Trophoblast cell (in vitro differentiated cells and primary cell): ENCODE measurements around the gene TMEM200B.
"Not testable (repeated sequence)": the region's sequence is repeated elsewhere in the genome, so short reads cannot be mapped to it uniquely, and the experiment has no call there.

Experiments
- DNase-seq, 2 donors: peaks; one replicate each; pipeline ENCODE4 v3.0.0-alpha.2; 2016
- H2AFZ ChIP-seq: 2 replicates; pipeline ENCODE4 v1.6.1; 2013; ENCODE audit warnings: low read length, moderate library complexity, mild to moderate bottlenecking; ENCODE audit not compliant: insufficient read depth, poor library complexity
- H2AK5ac ChIP-seq: 2 replicates; pipeline ENCODE4 v1.6.1; 2013; ENCODE audit warnings: mild to moderate bottlenecking, low read length
- H2BK120ac ChIP-seq: 2 replicates; pipeline ENCODE4 v1.6.1; 2013; ENCODE audit warnings: low read length, mild to moderate bottlenecking, moderate library complexity; ENCODE audit not compliant: insufficient read depth, poor library complexity
- H2BK12ac ChIP-seq: 2 replicates; pipeline ENCODE4 v1.6.1; 2013; ENCODE audit warnings: mild to moderate bottlenecking, low read length, moderate library complexity
- H2BK5ac ChIP-seq: 2 replicates; pipeline ENCODE4 v1.6.1; 2013; ENCODE audit warnings: low read length, low read depth, moderate library complexity, mild to moderate bottlenecking; ENCODE audit not compliant: poor library complexity
- H3K14ac ChIP-seq: 2 replicates; pipeline ENCODE4 v1.6.1; 2013; ENCODE audit warnings: mild to moderate bottlenecking, low read length
- H3K18ac ChIP-seq: 2 replicates; pipeline ENCODE4 v1.6.1; 2013; ENCODE audit warnings: mild to moderate bottlenecking, low read length
- H3K23ac ChIP-seq: 2 replicates; pipeline ENCODE4 v1.6.1; 2013; ENCODE audit warnings: low read length
- H3K27ac ChIP-seq: 2 replicates; pipeline ENCODE4 v1.5.1; 2013; ENCODE audit warnings: low read depth, mild to moderate bottlenecking, inconsistent platforms, low read length, moderate library complexity
- H3K27me3 ChIP-seq: 2 replicates; pipeline ENCODE4 v1.6.1; 2013; ENCODE audit warnings: inconsistent platforms, mild to moderate bottlenecking, low read length, moderate library complexity; ENCODE audit not compliant: insufficient read depth
- H3K36me3 ChIP-seq, 2 experiments: 1 replicate in 1 of 2; 2 replicates in 1 of 2; pipeline ENCODE4 v1.6.1; 2013; ENCODE audit warnings: low read length in 2 of 2, mild to moderate bottlenecking in 2 of 2, moderate library complexity in 1 of 2; ENCODE audit not compliant: insufficient read depth in 2 of 2, control insufficient read depth in 1 of 2
- H3K4ac ChIP-seq: 2 replicates; pipeline ENCODE4 v1.6.1; 2013; ENCODE audit warnings: low read depth, mild to moderate bottlenecking, low read length, moderate library complexity
- H3K4me1 ChIP-seq, 2 experiments: 1 replicate in 1 of 2; 2 replicates in 1 of 2; pipeline ENCODE4 v1.6.1; 2013; ENCODE audit warnings: low read length in 2 of 2, mild to moderate bottlenecking in 2 of 2, moderate library complexity in 1 of 2; ENCODE audit not compliant: insufficient read depth in 2 of 2, control insufficient read depth in 1 of 2
- H3K4me2 ChIP-seq: 2 replicates; pipeline ENCODE4 v1.6.1; 2013; ENCODE audit warnings: inconsistent platforms, mild to moderate bottlenecking, low read length, moderate library complexity
- H3K4me3 ChIP-seq: 2 replicates; pipeline ENCODE4 v1.5.1; 2013; ENCODE audit warnings: mild to moderate bottlenecking, low read depth, low read length, inconsistent platforms
- H3K79me1 ChIP-seq: one replicate; pipeline ENCODE4 v1.6.1; 2013; ENCODE audit warnings: low read length
- H3K79me2 ChIP-seq: 2 replicates; pipeline ENCODE4 v1.6.1; 2013; ENCODE audit warnings: low read length, mild to moderate bottlenecking; ENCODE audit not compliant: control insufficient read depth, insufficient read depth, poor library complexity
- H3K9ac ChIP-seq: 2 replicates; pipeline ENCODE4 v1.6.1; 2013; ENCODE audit warnings: mild to moderate bottlenecking, low read length
- H3K9me3 ChIP-seq: 2 replicates; pipeline ENCODE4 v1.6.1; 2013; ENCODE audit warnings: low read depth, mild to moderate bottlenecking, control low read depth, inconsistent platforms, low read length; ENCODE audit not compliant: insufficient read depth
- H4K12ac ChIP-seq: 2 replicates; pipeline ENCODE4 v1.6.1; 2013; ENCODE audit warnings: low read depth, mild to moderate bottlenecking, low read length, moderate library complexity
- H4K8ac ChIP-seq: 2 replicates; pipeline ENCODE4 v1.6.1; 2013; ENCODE audit warnings: low read depth, mild to moderate bottlenecking, low read length, moderate library complexity
- H4K91ac ChIP-seq: one replicate; pipeline ENCODE4 v1.6.1; 2013; ENCODE audit warnings: low read depth, mild to moderate bottlenecking, low read length, moderate library complexity
- WGBS: extraction: QIAGEN DNeasy Blood & Tissue Kit; methylation state at CpG from one replicate; pipeline ENCODE4 v1.1.7; 2013; ENCODE audit warnings: missing lambda C conversion rate; ENCODE audit not compliant: insufficient read length, insufficient coverage; ENCODE audit errors: extremely low coverage; 5-methylcytosine and 5-hydroxymethylcytosine counted together

Gene TMEM200B

DNA sequence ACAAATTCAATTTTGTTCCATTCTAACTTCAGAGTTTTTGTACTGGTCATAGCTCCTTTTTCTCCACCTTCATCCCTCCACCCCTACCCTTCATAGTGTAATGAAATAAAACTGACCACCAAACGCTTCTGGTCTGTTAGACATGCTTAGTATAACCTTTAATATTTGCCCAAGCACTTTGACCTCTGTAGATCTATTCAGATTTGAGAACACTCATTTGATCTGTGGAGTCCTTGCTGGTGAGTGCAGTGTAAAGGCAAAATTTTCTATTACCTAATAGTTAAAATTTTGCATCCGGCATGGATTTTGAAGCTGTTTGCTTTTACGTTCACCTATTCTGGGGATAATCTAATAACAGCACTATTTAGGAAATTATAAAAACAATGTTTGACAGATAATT is 41.2 kb downstream of the TMEM200B start:
- no peaks in the 10 kb centered on the region for H3K9me3 ChIP-seq
- no peak overlapping the region for H3K27ac ChIP-seq
- no peak overlapping the region for H3K4me3 ChIP-seq
- H3K18ac ChIP-seq: no peak overlapping the region
- no peak for DNase-seq
- H3K4me1 ChIP-seq: no peaks in the 10 kb centered on the region
- no peak overlapping the region for H3K4me2 ChIP-seq
- no peak overlapping the region for H3K14ac ChIP-seq
- H3K4ac ChIP-seq: no peak overlapping the region
- H3K36me3 ChIP-seq: no peaks in the 10 kb centered on the region
- no peak overlapping the region for H3K23ac ChIP-seq
- H3K9ac ChIP-seq: no peak overlapping the region
- H3K79me1 ChIP-seq: no peaks in the 10 kb centered on the region
- H4K8ac ChIP-seq: no peak overlapping the region
- H2BK5ac ChIP-seq: no peak overlapping the region
- H4K12ac ChIP-seq: no peak overlapping the region
- no peaks in the 10 kb centered on the region for H3K27me3 ChIP-seq
- H4K91ac ChIP-seq: no peak overlapping the region
- H3K79me2 ChIP-seq: no peaks in the 10 kb centered on the region
- no peak overlapping the region for H2BK120ac ChIP-seq
- no peak overlapping the region for H2AFZ ChIP-seq
- H2AK5ac ChIP-seq: no peak overlapping the region
- H2BK12ac ChIP-seq: no peak overlapping the region
- no CpG with 5 or more reads among the region's 3 CpGs for WGBS

GRCh38 chr1:29081201-29081600 is 42.5 kb downstream of the TMEM200B start:
- no peak overlapping the region for H3K23ac ChIP-seq
- no peak overlapping the region for H3K14ac ChIP-seq
- no peak overlapping the region for H4K91ac ChIP-seq
- no peak overlapping the region for H3K4me2 ChIP-seq
- H3K4me1 ChIP-seq: no peaks in the 10 kb centered on the region
- H3K4me3 ChIP-seq: no peak overlapping the region
- no peak overlapping the region for H4K8ac ChIP-seq
- DNase-seq: no peak
- H2AFZ ChIP-seq: no peak overlapping the region
- H3K79me2 ChIP-seq: no peaks in the 10 kb centered on the region
- no CpG with 5 or more reads among the region's 3 CpGs for WGBS
- no peak overlapping the region for H3K27ac ChIP-seq
- no peaks in the 10 kb centered on the region for H3K79me1 ChIP-seq
- H2BK120ac ChIP-seq: no peak overlapping the region
- H2BK12ac ChIP-seq: no peak overlapping the region
- no peak overlapping the region for H3K18ac ChIP-seq
- peaks cover 0 to 1% of the 10 kb centered on the region in 2 experiments for H3K36me3 ChIP-seq
- H2BK5ac ChIP-seq: no peak overlapping the region
- H3K9ac ChIP-seq: no peak overlapping the region
- H2AK5ac ChIP-seq: no peak overlapping the region
- no peaks in the 10 kb centered on the region for H3K27me3 ChIP-seq
- no peaks in the 10 kb centered on the region for H3K9me3 ChIP-seq
- no peak overlapping the region for H4K12ac ChIP-seq
- H3K4ac ChIP-seq: no peak overlapping the region

- not testable (repeated sequence) for H2AK5ac ChIP-seq, H2BK5ac ChIP-seq, H2BK120ac ChIP-seq, DNase-seq, H4K91ac ChIP-seq, H4K8ac ChIP-seq, H3K9me3 ChIP-seq, H3K79me2 ChIP-seq, H3K4ac ChIP-seq, H2BK12ac ChIP-seq, H3K4me2 ChIP-seq, H3K4me3 ChIP-seq, H3K4me1 ChIP-seq, H3K27ac ChIP-seq, H3K9ac ChIP-seq, H3K18ac ChIP-seq, H3K79me1 ChIP-seq, H3K36me3 ChIP-seq, H2AFZ ChIP-seq, H3K14ac ChIP-seq, H3K27me3 ChIP-seq, H3K23ac ChIP-seq, H4K12ac ChIP-seq
- WGBS: no CpG with 5 or more reads among the region's 16 CpGs
Observed at GRCh38 chr1:29079916-29080629, 43.6 kb downstream of the TMEM200B start.

- DNase-seq: no peak
- H3K27me3 ChIP-seq: no peaks in the 10 kb centered on the region
- H2BK5ac ChIP-seq: no peak overlapping the region
- H2BK12ac ChIP-seq: no peak overlapping the region
- whole genome bisulfite sequencing: no CpG with 5 or more reads among the region's 2 CpGs
- H3K9ac ChIP-seq: no peak overlapping the region
- no peak overlapping the region for H3K4me2 ChIP-seq
- no peak overlapping the region for H4K91ac ChIP-seq
- H3K23ac ChIP-seq: no peak overlapping the region
- H3K79me1 ChIP-seq: no peaks in the 10 kb centered on the region
- no peak overlapping the region for H2BK120ac ChIP-seq
- no peak overlapping the region for H3K4ac ChIP-seq
- no peak overlapping the region for H4K12ac ChIP-seq
- H3K79me2 ChIP-seq: no peaks in the 10 kb centered on the region
- no peak overlapping the region for H3K27ac ChIP-seq
- no peak overlapping the region for H4K8ac ChIP-seq
- peaks cover 0 to 1% of the 10 kb centered on the region in 2 experiments for H3K36me3 ChIP-seq
- no peak overlapping the region for H2AFZ ChIP-seq
- H3K18ac ChIP-seq: no peak overlapping the region
- no peak overlapping the region for H2AK5ac ChIP-seq
- no peaks in the 10 kb centered on the region for H3K4me1 ChIP-seq
- H3K9me3 ChIP-seq: no peaks in the 10 kb centered on the region
- no peak overlapping the region for H3K14ac ChIP-seq
- no peak overlapping the region for H3K4me3 ChIP-seq
Observed at GRCh38 chr1:29077155-29077554, 46.5 kb downstream of the TMEM200B start.
